H1 (cell line): ENCODE measurements around the gene CTNNA3. TPM values are rescaled to one million over a fixed set of nuclear protein-coding genes. Genes with fewer than 3 reads are reported as not detected.

Source experiments
- CTCF ChIA-PET: fragments of 300-600 bp; sonication (Branson Sonifier 250); formaldehyde crosslinking; loops from one replicate; lab custom pipeline; 2021; ENCODE audit not compliant: partially characterized antibody; lab: Charles Lee
- POLR2A ChIA-PET: fragments of 300-600 bp; sonication (Branson Sonifier 250); formaldehyde crosslinking; loops from one replicate; lab custom pipeline; 2021; ENCODE audit warnings: inconsistent platforms; ENCODE audit not compliant: partially characterized antibody; lab: Charles Lee
- DNase-seq, 2 experiments: peaks; one replicate each; pipeline versions ENCODE4 v3.0.0 to v3.0.0-alpha.2; 2010 to 2022; ENCODE audit warnings: low spot score in 2 of 2, low read depth in 1 of 2, mixed read lengths in 1 of 2
- FAIRE-seq: peaks from 2 replicates; lab custom pipeline; 2011; peaks lifted over from hg19 to GRCh38; lab: Jason Lieb, UNC
- H2AFZ ChIP-seq: 2 replicates; pipeline ENCODE4 v1.8.1; 2012; ENCODE audit warnings: low read length, inconsistent platforms
- H2AK5ac ChIP-seq: 2 replicates; pipeline ENCODE4 v1.6.1; 2013; ENCODE audit warnings: low read depth, low read length
- H2BK120ac ChIP-seq: replicated peaks from 2 replicates; pipeline ENCODE3; 2013; ENCODE audit warnings: low read depth, low read length, inconsistent platforms
- H2BK12ac ChIP-seq: 2 replicates; pipeline ENCODE4 v1.6.1; 2013; ENCODE audit warnings: low read depth, low read length
- H2BK15ac ChIP-seq: 2 replicates; pipeline ENCODE4 v1.6.1; 2013; ENCODE audit warnings: low read length
- H2BK20ac ChIP-seq: 2 replicates; pipeline ENCODE4 v1.6.1; 2013; ENCODE audit warnings: low read length
- H2BK5ac ChIP-seq: 2 replicates; pipeline ENCODE4 v1.6.1; 2013; ENCODE audit warnings: low read depth, low read length
- H3K14ac ChIP-seq: 2 replicates; pipeline ENCODE4 v1.6.1; 2013; ENCODE audit warnings: inconsistent platforms; ENCODE audit not compliant: insufficient read length
- H3K18ac ChIP-seq: 2 replicates; pipeline ENCODE4 v1.6.1; 2013; ENCODE audit warnings: low read length; ENCODE audit errors: extremely low read depth
- H3K23ac ChIP-seq: 2 replicates; pipeline ENCODE4 v1.6.1; 2013; ENCODE audit warnings: inconsistent platforms; ENCODE audit not compliant: insufficient read length
- H3K23me2 ChIP-seq: 2 replicates; pipeline ENCODE4 v1.6.1; 2013; ENCODE audit warnings: low read depth, low read length
- H3K27ac ChIP-seq: 2 replicates; pipeline ENCODE4 v1.6.1; 2011; ENCODE audit warnings: low read depth, low read length, inconsistent platforms
- H3K27me3 ChIP-seq, 4 experiments: replicated peaks in 1 of 4; 1 replicate in 1 of 4; 2 replicates in 3 of 4; pipeline versions ENCODE4 v1.6.1 to v1.8.1; 2011 to 2013; ENCODE audit warnings: low read length in 3 of 4, mild to moderate bottlenecking in 3 of 4, inconsistent platforms in 2 of 4, mixed read lengths in 2 of 4, moderate library complexity in 1 of 4; ENCODE audit not compliant: control insufficient read depth in 3 of 4, insufficient read depth in 3 of 4; ENCODE audit errors: extremely low read depth in 1 of 4
- H3K36me3 ChIP-seq, 4 experiments: 2 replicates each; pipeline versions ENCODE4 v1.6.1 to v1.8.1; 2011 to 2013; ENCODE audit warnings: mild to moderate bottlenecking in 4 of 4, low read length in 3 of 4, moderate library complexity in 2 of 4, control low read depth in 1 of 4, inconsistent platforms in 1 of 4; ENCODE audit not compliant: insufficient read depth in 4 of 4, control insufficient read depth in 2 of 4
- H3K4ac ChIP-seq: replicated peaks from 2 replicates; pipeline ENCODE3; 2013; ENCODE audit warnings: low read length, low read depth, mixed read lengths, inconsistent platforms; ENCODE audit not compliant: insufficient read length
- H3K4me1 ChIP-seq, 4 experiments: replicated peaks in 1 of 4; 1 replicate in 1 of 4; 2 replicates in 3 of 4; pipeline versions ENCODE4 v1.6.1 to v1.8.1; 2011 to 2013; ENCODE audit warnings: low read length in 3 of 4, inconsistent platforms in 2 of 4, mixed read lengths in 1 of 4; ENCODE audit not compliant: insufficient read depth in 4 of 4, control insufficient read depth in 3 of 4
- H3K4me2 ChIP-seq, 2 experiments: 2 replicates each; pipeline versions ENCODE4 v1.6.1 to v1.8.1; 2011 to 2013; ENCODE audit warnings: low read depth in 2 of 2, low read length in 2 of 2, control low read depth in 1 of 2, inconsistent platforms in 1 of 2, mild to moderate bottlenecking in 1 of 2; ENCODE audit not compliant: insufficient read depth in 1 of 2
- H3K4me3 ChIP-seq, 4 experiments: fragments of 200-600, 300-600 bp in 1 of 4; sonication (generic), shearing (Covaris generic), sonication (Bioruptor Twin) in 1 of 4; 2 replicates each; pipeline versions ENCODE4 v1.5.1 to v1.8.1; 2011 to 2016; ENCODE audit warnings: low read length in 4 of 4, low read depth in 3 of 4, control low read depth in 2 of 4, inconsistent platforms in 2 of 4, mild to moderate bottlenecking in 2 of 4, mixed read lengths in 1 of 4, moderate library complexity in 1 of 4; ENCODE audit not compliant: insufficient read depth in 2 of 4; ENCODE audit errors: extremely low read depth in 1 of 4
- H3K56ac ChIP-seq: replicated peaks from 2 replicates; pipeline ENCODE3; 2013; ENCODE audit warnings: low read depth, mild to moderate bottlenecking, mixed read lengths, low read length, inconsistent platforms; ENCODE audit not compliant: insufficient read length
- H3K79me1 ChIP-seq: 2 replicates; pipeline ENCODE4 v1.6.1; 2013; ENCODE audit warnings: low read depth, low read length, control low read depth
- H3K79me2 ChIP-seq, 2 experiments: 2 replicates each; pipeline versions ENCODE4 v1.6.1 to v1.8.1; 2012 to 2013; ENCODE audit warnings: low read length in 2 of 2, mild to moderate bottlenecking in 2 of 2, inconsistent platforms in 1 of 2; ENCODE audit not compliant: insufficient read depth in 2 of 2, control insufficient read depth in 1 of 2
- H3K9ac ChIP-seq, 4 experiments: replicated peaks in 1 of 4; 1 replicate in 1 of 4; 2 replicates in 3 of 4; pipeline versions ENCODE4 v1.6.1 to v1.8.1; 2011 to 2013; ENCODE audit warnings: low read depth in 3 of 4, low read length in 3 of 4, control low read depth in 2 of 4, mild to moderate bottlenecking in 2 of 4, moderate library complexity in 2 of 4, inconsistent platforms in 1 of 4; ENCODE audit errors: extremely low read depth in 1 of 4
- H3K9me3 ChIP-seq, 2 experiments: 2 replicates each; pipeline versions ENCODE4 v1.6.1 to v1.8.1; 2012 to 2013; ENCODE audit warnings: mild to moderate bottlenecking in 2 of 2, moderate library complexity in 2 of 2, control low read depth in 1 of 2, inconsistent platforms in 1 of 2, low read depth in 1 of 2, low read length in 1 of 2, mixed read lengths in 1 of 2; ENCODE audit not compliant: insufficient read depth in 2 of 2
- H4K20me1 ChIP-seq, 2 experiments: replicated peaks in 1 of 2; 2 replicates each; pipeline versions ENCODE3 to v1.8.1; 2011 to 2013; ENCODE audit warnings: inconsistent platforms in 2 of 2, low read length in 2 of 2, mild to moderate bottlenecking in 1 of 2; ENCODE audit not compliant: insufficient read depth in 2 of 2, control insufficient read depth in 1 of 2
- H4K5ac ChIP-seq: 2 replicates; pipeline ENCODE4 v1.6.1; 2013; ENCODE audit warnings: low read length, low read depth, mixed read lengths, inconsistent platforms; ENCODE audit not compliant: insufficient read length
- H4K8ac ChIP-seq: 2 replicates; pipeline ENCODE4 v1.8.0; 2013; ENCODE audit warnings: mild to moderate bottlenecking, moderate library complexity, low read length, inconsistent platforms; ENCODE audit not compliant: insufficient read depth; ENCODE audit errors: extremely low read depth
- H4K91ac ChIP-seq: replicated peaks from 2 replicates; pipeline ENCODE3; 2013; ENCODE audit warnings: low read length, mixed read lengths, inconsistent platforms; ENCODE audit not compliant: insufficient read length
- CHD2 ChIP-seq: IDR thresholded peaks from 2 replicates; pipeline ENCODE4 v1.6.1; 2012; ENCODE audit warnings: low read length, improper control_type of control experiment
- CTCF ChIP-seq, 3 experiments: IDR thresholded peaks; 1 replicate in 2 of 3; 2 replicates in 1 of 3; pipeline versions ENCODE4 v1.5.1 to v1.6.1; 2011; ENCODE audit warnings: low read length in 3 of 3, mild to moderate bottlenecking in 3 of 3, inconsistent platforms in 2 of 3, low read depth in 1 of 3, moderate library complexity in 1 of 3; ENCODE audit not compliant: insufficient read depth in 1 of 3; ENCODE audit errors: control extremely low read depth in 1 of 3
- EZH2 ChIP-seq: fragments of 200-600 bp; sonication (generic); IDR thresholded peaks from 2 replicates; pipeline ENCODE4 v1.7.1; 2012; ENCODE audit warnings: low read depth, mild to moderate bottlenecking, moderate library complexity, low read length, inconsistent platforms; ENCODE audit not compliant: severe bottlenecking
- POLR2AphosphoS5 ChIP-seq: IDR thresholded peaks from 2 replicates; pipeline ENCODE4 v1.6.1; 2011; ENCODE audit warnings: low read depth, low read length
- WGBS, 2 experiments: shearing (Covaris generic) in 1 of 2; methylation state at CpG; one replicate each; pipeline versions ENCODE4 v1.1.6 to v1.1.7; 2013 to 2015; ENCODE audit warnings: low lambda C conversion rate in 2 of 2, mixed read lengths in 2 of 2, inconsistent platforms in 1 of 2, low coverage in 1 of 2, missing lambda C conversion rate in 1 of 2; ENCODE audit not compliant: insufficient replicate concordance in 2 of 2, insufficient coverage in 1 of 2, insufficient read length in 1 of 2; ENCODE audit errors: extremely low coverage in 1 of 2, missing lambda C conversion rate in 1 of 2; 5-methylcytosine and 5-hydroxymethylcytosine counted together
- polyA plus RNA-seq, 7 experiments: library from polyadenylated mRNA; depleted of rRNA in 3 of 7; stranded (reverse) in 5 of 7; unstranded in 2 of 7; fragments of >200 nt in 5 of 7; fragments of 200-250 nt in 2 of 7; gene quantifications; 1 replicate in 5 of 7; 2 replicates in 1 of 7; 4 replicates in 1 of 7; pipeline versions ENCODE4 v1.2.1 to v1.2.3, GENCODE V29; 2011 to 2013; ENCODE audit warnings: missing spikeins in 2 of 7, mixed read lengths in 2 of 7
- total RNA-seq: library from RNA; stranded (reverse); fragmentation: NEBNext Ultra II Directional; extraction: Animal tissue kit (Norgen Biotek cat#: 25700); gene quantifications from 2 replicates; pipeline ENCODE4 v1.2.1, GENCODE V29; 2021

The CTNNA3 gene
- total and polyA plus RNA-seq, 2 of the 8 experiments (the other 6 are each of a cell fraction or from before 2014, with no cell fraction given) = 1.3 to 1.5 TPM

GRCh38 chr10:66283874-66284464 is 1412.0 kb downstream of the CTNNA3 start:
- Histone ChIP-seq H2BK5ac (no peak overlapping the region), H2AFZ (no peak overlapping the region), H4K5ac (no peak overlapping the region), H2BK15ac (no peak overlapping the region), H3K9me3 (no peaks in the 10 kb centered on the region), H3K27me3 (no peaks in the 10 kb centered on the region), H3K4me3 (no peak overlapping the region), H2BK12ac (no peak overlapping the region), H3K4ac (no peak overlapping the region), H4K91ac (no peak overlapping the region), H3K9ac (no peak overlapping the region), H3K27ac (no peak overlapping the region), H3K79me2 (no peaks in the 10 kb centered on the region), H2AK5ac (no peak overlapping the region), H4K20me1 (no peaks in the 10 kb centered on the region), H3K23ac (no peak overlapping the region), H3K23me2 (no peaks in the 10 kb centered on the region), H3K79me1 (no peaks in the 10 kb centered on the region), H3K18ac (no peak overlapping the region), H3K14ac (no peak overlapping the region), H3K4me2 (no peak overlapping the region), H2BK120ac (no peak overlapping the region), H3K36me3 (no peaks in the 10 kb centered on the region), H3K56ac (no peak overlapping the region), H4K8ac (no peak overlapping the region), H2BK20ac (no peak overlapping the region), H3K4me1 (peaks cover 0 to 5% (median 2%) of the 10 kb centered on the region in 4 experiments; a peak in 2 of 7 replicates)
- no peak for DNase-seq
- TF ChIP-seq CHD2 (no peak), POLR2AphosphoS5 (no peak), CTCF (IDR thresholded peaks at IDR 0.05; ENCODE audit: control extremely low read depth in 1 of 3, insufficient read depth in 1 of 3, low read depth in 1 of 3, low read length in 3 of 3) (no peak), EZH2 (no peak)
- ChIA-PET CTCF (interaction anchor here (1.4 kb wide), 1 partner anchor 12 kb away, joined by 3 read pairs; no protein-coding TSS in a partner anchor), POLR2A (no interaction called here)
- 96% methylated on average over 4 of the region's 4 CpGs; no CpG with 5 or more reads in 1 of the 2 experiments for WGBS, 2 experiments
- no peak for FAIRE-seq
